Measurements from ENCODE around the gene SMAD2.
"Not testable (repeated sequence)": the region's sequence is repeated elsewhere in the genome, so short reads cannot be mapped to it uniquely, and the experiment has no call there.

The SMAD2 gene

DNA sequence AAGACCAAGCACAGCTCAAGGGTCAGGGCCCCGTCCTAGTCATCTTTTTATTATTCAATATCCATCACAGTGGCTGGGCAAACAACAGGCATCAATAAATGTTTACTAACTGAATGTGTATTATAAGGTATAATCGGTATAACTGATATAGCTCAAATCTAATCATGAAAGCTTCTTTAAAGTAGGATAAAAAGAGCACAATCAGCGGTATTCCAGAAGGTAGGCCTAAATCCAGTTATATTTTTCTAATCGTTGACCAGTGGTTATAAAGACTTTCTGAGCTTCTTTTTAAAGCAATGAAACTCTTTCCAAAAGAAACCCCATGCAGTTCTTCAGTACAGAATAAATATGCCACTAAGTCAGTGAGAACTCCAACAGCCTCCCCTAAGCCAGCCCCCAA, 92.1 kb downstream of the SMAD2 start:
- Histone ChIP-seq H3K36me3 (ENCODE audit: control insufficient read depth, insufficient read depth, low read length) (peaks cover 5% of the 10 kb centered on the region), H3K27me3 (replicated peaks; ENCODE audit: control insufficient read depth, insufficient read depth, low read length) (no peaks in the 10 kb centered on the region), H3K4me3 (replicated peaks; ENCODE audit: low read depth, low read length) (no peak overlapping the region)
- no peak for DNase-seq (ENCODE audit: extremely low read depth, insufficient read length)
- TF ChIP-seq, protein P1, sequence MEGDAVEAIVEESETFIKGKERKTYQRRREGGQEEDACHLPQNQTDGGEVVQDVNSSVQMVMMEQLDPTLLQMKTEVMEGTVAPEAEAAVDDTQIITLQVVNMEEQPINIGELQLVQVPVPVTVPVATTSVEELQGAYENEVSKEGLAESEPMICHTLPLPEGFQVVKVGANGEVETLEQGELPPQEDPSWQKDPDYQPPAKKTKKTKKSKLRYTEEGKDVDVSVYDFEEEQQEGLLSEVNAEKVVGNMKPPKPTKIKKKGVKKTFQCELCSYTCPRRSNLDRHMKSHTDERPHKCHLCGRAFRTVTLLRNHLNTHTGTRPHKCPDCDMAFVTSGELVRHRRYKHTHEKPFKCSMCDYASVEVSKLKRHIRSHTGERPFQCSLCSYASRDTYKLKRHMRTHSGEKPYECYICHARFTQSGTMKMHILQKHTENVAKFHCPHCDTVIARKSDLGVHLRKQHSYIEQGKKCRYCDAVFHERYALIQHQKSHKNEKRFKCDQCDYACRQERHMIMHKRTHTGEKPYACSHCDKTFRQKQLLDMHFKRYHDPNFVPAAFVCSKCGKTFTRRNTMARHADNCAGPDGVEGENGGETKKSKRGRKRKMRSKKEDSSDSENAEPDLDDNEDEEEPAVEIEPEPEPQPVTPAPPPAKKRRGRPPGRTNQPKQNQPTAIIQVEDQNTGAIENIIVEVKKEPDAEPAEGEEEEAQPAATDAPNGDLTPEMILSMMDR (IDR thresholded peaks at IDR 0.05; ENCODE audit: insufficient read depth, low read length, poor library complexity, severe bottlenecking): no peak

DNA sequence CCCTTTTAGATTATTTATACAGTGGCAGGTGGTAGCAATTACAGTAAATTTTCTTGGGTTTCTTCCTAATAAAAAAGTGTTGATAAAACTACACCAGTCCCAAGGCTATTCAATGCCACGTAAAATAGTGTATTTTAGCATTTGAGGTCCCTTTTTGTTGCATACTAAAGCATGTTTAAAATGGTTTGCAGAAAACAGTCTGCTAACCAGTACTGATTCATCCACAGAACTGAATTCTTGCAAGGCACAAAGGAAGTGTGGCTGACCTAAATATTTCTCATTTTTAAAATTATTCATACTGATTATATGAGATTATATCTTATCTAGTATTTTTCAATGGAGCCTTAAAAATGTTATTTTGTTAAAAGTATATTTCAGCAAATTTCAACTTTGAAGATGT, 98.1 kb downstream of the SMAD2 start:
- DNase-seq (ENCODE audit: extremely low read depth, insufficient read length): no peak
- Histone ChIP-seq H3K4me3 (replicated peaks; ENCODE audit: low read depth, low read length) (no peak overlapping the region), H3K36me3 (ENCODE audit: control insufficient read depth, insufficient read depth, low read length) (no peaks in the 10 kb centered on the region; the same call in 1 of the 2 replicates), H3K27me3 (replicated peaks; ENCODE audit: control insufficient read depth, insufficient read depth, low read length) (no peaks in the 10 kb centered on the region)
- TF ChIP-seq, protein P1 (IDR thresholded peaks at IDR 0.05; ENCODE audit: insufficient read depth, low read length, poor library complexity, severe bottlenecking): no peak

DNA sequence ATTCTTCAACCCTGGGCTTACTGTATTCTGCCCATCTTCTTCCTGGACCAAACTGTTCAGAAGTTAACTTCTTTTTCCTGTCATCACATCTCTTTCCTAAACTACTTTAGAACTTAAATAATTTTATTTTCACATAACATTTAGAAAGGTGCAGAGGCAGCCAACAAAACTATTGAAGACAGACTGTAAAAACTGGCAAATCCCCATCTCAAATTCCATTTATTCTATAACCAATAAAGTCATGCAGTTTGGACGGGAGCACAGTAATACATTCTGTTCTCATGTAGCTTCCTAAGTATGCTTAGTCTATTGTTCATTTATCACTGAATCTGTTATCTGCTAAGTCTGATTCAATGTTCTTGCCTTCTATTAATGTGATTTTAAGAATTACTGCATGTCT, 99.1 kb downstream of the SMAD2 start:
- DNase-seq (ENCODE audit: extremely low read depth, insufficient read length): no peak
- Histone ChIP-seq H3K4me3 (replicated peaks; ENCODE audit: low read depth, low read length) (no peak overlapping the region), H3K27me3 (replicated peaks; ENCODE audit: control insufficient read depth, insufficient read depth, low read length) (no peaks in the 10 kb centered on the region), H3K36me3 (ENCODE audit: control insufficient read depth, insufficient read depth, low read length) (no peaks in the 10 kb centered on the region; the same call in 1 of the 2 replicates)
- TF ChIP-seq, protein P1 (IDR thresholded peaks at IDR 0.05; ENCODE audit: insufficient read depth, low read length, poor library complexity, severe bottlenecking): no peak

DNA sequence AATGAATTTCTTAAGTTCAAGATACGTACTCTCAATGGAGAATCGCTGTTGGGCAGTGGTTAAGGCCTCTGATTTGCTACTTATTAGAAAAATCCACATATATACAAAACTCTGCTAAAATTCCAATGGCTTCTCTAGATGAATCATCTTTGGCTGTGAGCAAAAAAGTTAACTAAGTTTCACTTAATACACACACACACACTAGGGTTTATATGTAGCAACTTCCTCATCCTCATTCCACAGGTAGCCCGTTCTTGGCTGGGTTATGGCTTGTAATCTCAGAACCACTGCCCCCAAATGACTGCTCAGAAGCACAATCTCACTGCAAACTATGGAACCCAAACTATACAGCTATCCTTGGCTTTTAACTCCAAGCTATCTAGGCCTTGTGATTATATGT, 99.7 kb downstream of the SMAD2 start:
- Histone ChIP-seq H3K4me3 (replicated peaks; ENCODE audit: low read depth, low read length) (no peak overlapping the region), H3K27me3 (replicated peaks; ENCODE audit: control insufficient read depth, insufficient read depth, low read length) (no peaks in the 10 kb centered on the region), H3K36me3 (ENCODE audit: control insufficient read depth, insufficient read depth, low read length) (peaks cover 2% of the 10 kb centered on the region; the same call in 1 of the 2 replicates)
- DNase-seq (ENCODE audit: extremely low read depth, insufficient read length): no peak
- TF ChIP-seq, protein P1 (IDR thresholded peaks at IDR 0.05; ENCODE audit: insufficient read depth, low read length, poor library complexity, severe bottlenecking): no peak

DNA sequence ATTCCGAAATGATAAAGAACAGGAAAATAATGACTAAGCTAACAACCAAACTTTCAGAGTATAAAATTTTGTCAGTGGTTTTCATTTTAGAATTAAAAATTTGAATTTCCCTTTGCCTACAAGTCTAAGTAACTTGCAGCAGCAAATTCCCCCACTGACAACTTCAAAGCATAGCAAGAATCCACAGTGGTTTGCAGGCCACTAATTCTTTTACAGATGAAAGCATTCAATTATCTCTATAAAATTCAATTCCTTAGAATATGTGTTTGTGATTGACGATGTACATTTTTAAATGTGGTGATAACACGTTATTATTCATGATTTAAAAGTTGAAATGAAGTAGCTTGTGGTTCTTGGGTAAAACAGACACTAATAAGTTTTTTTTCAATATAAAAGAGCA, 100.6 kb downstream of the SMAD2 start:
- no peaks in the 10 kb centered on the region for H3K27me3 ChIP-seq (replicated peaks; ENCODE audit: control insufficient read depth, insufficient read depth, low read length)
- no peak overlapping the region for H3K4me3 ChIP-seq (replicated peaks; ENCODE audit: low read depth, low read length)
- DNase-seq (ENCODE audit: extremely low read depth, insufficient read length): no peak
- peaks cover 2% of the 10 kb centered on the region for H3K36me3 ChIP-seq (ENCODE audit: control insufficient read depth, insufficient read depth, low read length)
- TF ChIP-seq, protein P1 (IDR thresholded peaks at IDR 0.05; ENCODE audit: insufficient read depth, low read length, poor library complexity, severe bottlenecking): no peak

DNA sequence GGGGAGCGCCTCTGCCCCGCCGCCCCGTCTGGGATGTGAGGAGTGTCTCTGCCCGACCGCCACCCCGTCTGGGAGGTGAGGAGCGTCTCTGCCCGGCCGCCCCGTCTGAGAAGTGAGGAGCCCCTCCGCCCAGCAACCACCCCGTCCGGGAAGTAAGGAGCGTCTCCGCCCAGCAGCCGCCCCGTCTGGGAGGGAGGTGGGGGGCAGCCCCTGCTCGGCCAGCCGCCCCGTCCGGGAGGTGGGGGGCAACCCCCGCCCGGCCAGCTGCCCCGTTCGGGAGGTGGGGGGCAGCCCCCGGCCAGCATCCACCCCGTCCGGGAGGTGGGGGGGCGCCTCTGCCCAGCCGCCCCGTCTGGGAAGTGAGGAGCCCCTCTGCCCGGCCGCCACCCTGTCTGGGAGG, 102.4 kb downstream of the SMAD2 start:
- not testable (repeated sequence) for H3K36me3 ChIP-seq (ENCODE audit: control insufficient read depth, insufficient read depth, low read length); DNase-seq (ENCODE audit: extremely low read depth, insufficient read length); H3K27me3 ChIP-seq (replicated peaks; ENCODE audit: control insufficient read depth, insufficient read depth, low read length); H3K4me3 ChIP-seq (replicated peaks; ENCODE audit: low read depth, low read length)

All from GM06990 (cell line).